OCI-LY7 (cell line): ENCODE data around the gene ALDH7A1. TPM values are rescaled to one million over a fixed set of nuclear protein-coding genes. Genes with fewer than 3 reads are reported as not detected.
"Not testable (repeated sequence)": the region's sequence is repeated elsewhere in the genome, so short reads cannot be mapped to it uniquely, and the experiment has no call there.

Experiments
- BruUV-seq: library from RNA; stranded (reverse); fragments of 400-500 nt; replicated peaks from 2 replicates; lab custom pipeline; 2021; lab: Mats Ljungman, UMichigan
- CTCF ChIA-PET: fragments of 300-600 bp; sonication (Branson Sonifier 250); formaldehyde crosslinking; loops from one replicate; lab custom pipeline; 2022; ENCODE audit warnings: antibody characterized with exemption; ENCODE audit not compliant: unreplicated experiment; lab: Charles Lee
- POLR2A ChIA-PET: fragments of 300-600 bp; sonication (Branson Sonifier 250); formaldehyde crosslinking; loops from one replicate; lab custom pipeline; 2022; ENCODE audit warnings: antibody characterized with exemption; lab: Charles Lee
- DNase-seq: peaks from one replicate; pipeline ENCODE4 v3.0.0-alpha.2; 2015; ENCODE audit warnings: low spot score
- H2AFZ ChIP-seq: fragments of 200-600 bp; sonication (generic), shearing (Covaris generic); 2 replicates; pipeline ENCODE4 v1.6.1; 2014; ENCODE audit warnings: mild to moderate bottlenecking, antibody characterized with exemption, low read length, moderate library complexity
- H3K27ac ChIP-seq: fragments of 200-600 bp; sonication (generic); 2 replicates; pipeline ENCODE4 v1.5.1; 2014; ENCODE audit warnings: mixed run types, low read depth, mild to moderate bottlenecking, moderate library complexity, low read length, inconsistent platforms; ENCODE audit not compliant: poor library complexity, severe bottlenecking
- H3K36me3 ChIP-seq: fragments of 200-600 bp; sonication (generic); 2 replicates; pipeline ENCODE4 v1.6.1; 2014; ENCODE audit warnings: mild to moderate bottlenecking, antibody characterized with exemption, low read length, moderate library complexity, mixed read lengths; ENCODE audit not compliant: insufficient read depth
- H3K4me1 ChIP-seq: fragments of 200-600 bp; sonication (generic); 2 replicates; pipeline ENCODE4 v1.5.1; 2014; ENCODE audit warnings: mild to moderate bottlenecking, low read length; ENCODE audit not compliant: insufficient read depth, poor library complexity, severe bottlenecking
- H3K4me2 ChIP-seq: fragments of 200-600 bp; sonication (generic); 2 replicates; pipeline ENCODE4 v1.6.1; 2014; ENCODE audit warnings: mild to moderate bottlenecking, low read length
- H3K4me3 ChIP-seq: fragments of 200-600 bp; sonication (generic); 2 replicates; pipeline ENCODE4 v1.5.1; 2014; ENCODE audit warnings: mild to moderate bottlenecking, low read depth, low read length; ENCODE audit not compliant: poor library complexity, severe bottlenecking
- H3K79me2 ChIP-seq: fragments of 200-600 bp; sonication (generic); 2 replicates; pipeline ENCODE4 v1.6.1; 2016; ENCODE audit warnings: low read depth, mild to moderate bottlenecking, low read length, moderate library complexity, mixed read lengths; ENCODE audit not compliant: insufficient read depth
- H3K9me2 ChIP-seq: fragments of 200-600 bp; sonication (generic); 2 replicates; pipeline ENCODE4 v1.6.1; 2016; ENCODE audit warnings: mild to moderate bottlenecking, low read length, mixed read lengths; ENCODE audit not compliant: insufficient read depth
- H3K9me3 ChIP-seq: fragments of 200-600 bp; sonication (generic); 2 replicates; pipeline ENCODE4 v1.6.1; 2014; ENCODE audit warnings: mild to moderate bottlenecking, mixed run types, low read length, mixed read lengths
- H4K20me1 ChIP-seq: fragments of 200-600 bp; sonication (generic); 2 replicates; pipeline ENCODE4 v1.6.1; 2014; ENCODE audit warnings: mild to moderate bottlenecking, antibody characterized with exemption, low read length, moderate library complexity, mixed read lengths; ENCODE audit not compliant: insufficient read depth
- EZH2phosphoT487 ChIP-seq: fragments of 200-600 bp; sonication (generic); IDR thresholded peaks from 2 replicates; pipeline ENCODE4 v1.6.1; 2018; ENCODE audit warnings: low read depth, borderline replicate concordance, mild to moderate bottlenecking, mixed run types, antibody characterized with exemption, low read length, moderate library complexity, mixed read lengths
- intact Hi-C: fragments of 100-400 bp; cut with micrococcal nuclease; formaldehyde crosslinking; loops from one replicate; pipeline ENCODE4 v1.10.0; 2022; ENCODE audit not compliant: unreplicated experiment
- total RNA-seq, 2 experiments: library from RNA; depleted of rRNA in 1 of 2; stranded (reverse); fragments of >200 nt in 1 of 2; shearing (Covaris generic) in 1 of 2; gene quantifications; 2 replicates each; pipeline ENCODE4 v1.2.3, GENCODE V29; 2014 to 2022
- TF ChIP-seq, protein P1 (sequence below): fragments of 200-600 bp; sonication (generic); conservative IDR thresholded peaks from 2 replicates; pipeline ENCODE4 v1.5.1; 2014; ENCODE audit warnings: mild to moderate bottlenecking, antibody characterized with exemption, low read length, moderate library complexity, mixed read lengths

The ALDH7A1 gene
- total RNA-seq, 2 experiments from 2014 or later, result not detected

DNA sequence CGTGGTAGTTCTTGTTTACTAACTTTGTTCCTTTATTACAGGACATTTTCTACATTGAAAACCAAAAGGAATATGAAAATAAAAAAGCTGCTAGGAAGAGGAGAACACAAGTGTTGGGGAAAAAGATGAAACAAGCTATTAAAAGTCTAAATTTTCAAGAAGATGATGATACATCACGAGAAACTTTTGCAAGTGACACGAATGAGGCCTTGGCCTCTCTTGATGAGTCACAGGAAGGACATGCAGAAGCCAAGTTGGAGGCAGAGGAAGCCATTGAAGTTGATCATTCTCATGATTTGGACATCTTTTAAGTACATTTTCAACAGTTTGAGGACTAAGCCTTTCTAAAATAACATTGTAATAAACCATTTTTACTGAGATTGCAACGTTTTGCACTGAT, 29.5 kb upstream of the ALDH7A1 start:
- H3K9me2 ChIP-seq, result no peaks in the 10 kb centered on the region
- peaks cover 46% of the 10 kb centered on the region for H3K79me2 ChIP-seq
- TF ChIP-seq, protein P1, sequence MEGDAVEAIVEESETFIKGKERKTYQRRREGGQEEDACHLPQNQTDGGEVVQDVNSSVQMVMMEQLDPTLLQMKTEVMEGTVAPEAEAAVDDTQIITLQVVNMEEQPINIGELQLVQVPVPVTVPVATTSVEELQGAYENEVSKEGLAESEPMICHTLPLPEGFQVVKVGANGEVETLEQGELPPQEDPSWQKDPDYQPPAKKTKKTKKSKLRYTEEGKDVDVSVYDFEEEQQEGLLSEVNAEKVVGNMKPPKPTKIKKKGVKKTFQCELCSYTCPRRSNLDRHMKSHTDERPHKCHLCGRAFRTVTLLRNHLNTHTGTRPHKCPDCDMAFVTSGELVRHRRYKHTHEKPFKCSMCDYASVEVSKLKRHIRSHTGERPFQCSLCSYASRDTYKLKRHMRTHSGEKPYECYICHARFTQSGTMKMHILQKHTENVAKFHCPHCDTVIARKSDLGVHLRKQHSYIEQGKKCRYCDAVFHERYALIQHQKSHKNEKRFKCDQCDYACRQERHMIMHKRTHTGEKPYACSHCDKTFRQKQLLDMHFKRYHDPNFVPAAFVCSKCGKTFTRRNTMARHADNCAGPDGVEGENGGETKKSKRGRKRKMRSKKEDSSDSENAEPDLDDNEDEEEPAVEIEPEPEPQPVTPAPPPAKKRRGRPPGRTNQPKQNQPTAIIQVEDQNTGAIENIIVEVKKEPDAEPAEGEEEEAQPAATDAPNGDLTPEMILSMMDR, result no peak
- TF ChIP-seq EZH2phosphoT487, result no peak
- H2AFZ ChIP-seq, result no peak overlapping the region
- BruUV-seq, result no TSS peak
- H3K36me3 ChIP-seq, result peaks cover 96% of the 10 kb centered on the region
- no peak overlapping the region for H3K4me3 ChIP-seq
- no peaks in the 10 kb centered on the region for H3K9me3 ChIP-seq
- H3K27ac ChIP-seq, result no peak overlapping the region
- H3K4me2 ChIP-seq, result no peak overlapping the region
- DNase-seq, result no peak
- no peaks in the 10 kb centered on the region for H3K4me1 ChIP-seq
- no peaks in the 10 kb centered on the region for H4K20me1 ChIP-seq
- ChIA-PET POLR2A (interaction anchor here (0.7 to 1.0 kb wide), 4 partner anchors 9 to 766 kb away, joined by 3 to 4 read pairs (median 3); no protein-coding TSS in a partner anchor), CTCF (no interaction called here)
- intact Hi-C loops, result no loop called here

- DNase-seq, result no peak
- Histone ChIP-seq H2AFZ (no peak overlapping the region), H3K9me3 (no peaks in the 10 kb centered on the region), H3K4me1 (peaks cover 22% of the 10 kb centered on the region), H3K4me2 (no peak overlapping the region), H3K9me2 (no peaks in the 10 kb centered on the region), H3K36me3 (peaks cover 88% of the 10 kb centered on the region), H3K4me3 (no peak overlapping the region), H3K27ac (no peak overlapping the region), H4K20me1 (no peaks in the 10 kb centered on the region), H3K79me2 (peaks cover 88% of the 10 kb centered on the region)
- POLR2A ChIA-PET, result interaction anchor here (0.6 to 0.7 kb wide), 2 partner anchors 46 to 53 kb away, joined by 3 to 4 read pairs; no protein-coding TSS in a partner anchor
- BruUV-seq, result no TSS peak
- CTCF ChIA-PET, result no interaction called here
- TF ChIP-seq, protein P1, result no peak
- TF ChIP-seq EZH2phosphoT487, result no peak
- intact Hi-C loops, result loop anchor here (10.0 kb wide), 1 partner anchor 1705 kb away; no protein-coding TSS in a partner anchor
These were observed 24.8 kb upstream of the ALDH7A1 start for GRCh38 chr5:126619781-126620180.

GRCh38 chr5:126617603-126618002, 22.6 kb upstream of the ALDH7A1 start:
- intact Hi-C loops, result loop anchor here (10.0 kb wide), 1 partner anchor 1703 kb away; no protein-coding TSS in a partner anchor
- H3K9me3 ChIP-seq, H3K9me2 ChIP-seq, H3K27ac ChIP-seq, DNase-seq, H3K4me3 ChIP-seq, POLR2A ChIA-PET, H4K20me1 ChIP-seq, H3K4me2 ChIP-seq, H2AFZ ChIP-seq, CTCF ChIA-PET, BruUV-seq: not testable (repeated sequence)
- H3K4me1 ChIP-seq, result peaks cover 44% of the 10 kb centered on the region
- peaks cover 91% of the 10 kb centered on the region for H3K79me2 ChIP-seq
- peaks cover 88% of the 10 kb centered on the region for H3K36me3 ChIP-seq
